Measurements from ENCODE around the gene TM4SF18.
"Not testable (repeated sequence)": the region's sequence is repeated elsewhere in the genome, so short reads cannot be mapped to it uniquely, and the experiment has no call there.

The TM4SF18 gene, protein sequence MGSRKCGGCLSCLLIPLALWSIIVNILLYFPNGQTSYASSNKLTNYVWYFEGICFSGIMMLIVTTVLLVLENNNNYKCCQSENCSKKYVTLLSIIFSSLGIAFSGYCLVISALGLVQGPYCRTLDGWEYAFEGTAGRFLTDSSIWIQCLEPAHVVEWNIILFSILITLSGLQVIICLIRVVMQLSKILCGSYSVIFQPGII

DNA sequence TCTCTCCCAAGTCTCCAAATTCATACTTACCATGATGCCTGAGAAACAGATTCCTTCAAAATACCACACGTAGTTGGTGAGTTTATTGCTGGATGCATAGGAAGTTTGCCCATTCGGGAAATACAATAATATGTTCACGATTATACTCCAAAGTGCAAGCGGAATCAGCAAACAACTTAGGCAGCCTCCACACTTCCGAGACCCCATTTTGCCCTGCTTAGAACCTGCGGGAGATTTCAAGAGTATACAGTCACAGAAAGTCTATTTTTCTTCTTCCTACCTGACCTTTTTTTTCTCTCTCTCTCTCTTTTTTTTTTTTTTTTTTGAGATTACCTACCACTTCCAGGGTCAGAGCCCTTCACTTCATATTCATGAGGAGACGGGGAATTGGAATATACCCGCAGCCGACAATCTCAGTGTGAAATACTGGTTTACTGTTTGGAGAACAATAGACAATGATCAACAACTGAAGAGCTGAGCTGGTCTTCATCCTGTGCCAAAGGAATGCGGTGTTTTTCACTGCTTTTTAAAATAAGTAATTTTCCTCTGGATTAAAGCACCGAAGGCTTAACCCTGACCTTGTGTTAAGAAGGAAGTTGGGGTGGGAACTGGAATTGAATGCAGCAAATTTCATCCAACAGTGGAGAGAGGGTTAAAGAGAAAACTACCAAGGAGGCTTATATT lies at the start of gene TM4SF18:
TM4SF18 (minus strand) TSS at position 461 of the 684 bp plus-strand sequence; CDS start at position 207, 254 bp downstream.
- no peak for DNase-seq

- DNase-seq, result no peak
Observed at GRCh38 chr3:149382518-149382917, 49.1 kb upstream of the TM4SF18 start.

DNA sequence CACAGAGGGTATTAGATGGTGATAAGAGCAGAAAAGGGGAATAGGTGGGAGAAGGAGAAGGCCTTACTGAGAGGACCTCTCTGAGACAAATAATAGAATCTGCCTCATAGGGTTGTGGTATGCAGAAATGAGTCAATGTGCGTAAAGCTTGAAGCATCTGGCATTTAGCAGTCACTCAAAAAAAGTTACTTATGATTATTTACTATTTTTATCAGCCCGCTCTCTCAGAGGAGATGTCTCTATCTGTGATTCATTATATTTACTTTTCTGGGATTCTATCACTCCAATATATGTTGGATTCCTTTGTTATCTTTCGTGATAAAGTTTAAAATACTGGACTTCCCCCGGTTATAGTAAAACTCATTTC lies 48.6 kb upstream of the TM4SF18 start:
- DNase-seq, result no peak

- no peak for DNase-seq
Observed at GRCh38 chr3:149381173-149382100, 48.0 kb upstream of the TM4SF18 start.

DNA sequence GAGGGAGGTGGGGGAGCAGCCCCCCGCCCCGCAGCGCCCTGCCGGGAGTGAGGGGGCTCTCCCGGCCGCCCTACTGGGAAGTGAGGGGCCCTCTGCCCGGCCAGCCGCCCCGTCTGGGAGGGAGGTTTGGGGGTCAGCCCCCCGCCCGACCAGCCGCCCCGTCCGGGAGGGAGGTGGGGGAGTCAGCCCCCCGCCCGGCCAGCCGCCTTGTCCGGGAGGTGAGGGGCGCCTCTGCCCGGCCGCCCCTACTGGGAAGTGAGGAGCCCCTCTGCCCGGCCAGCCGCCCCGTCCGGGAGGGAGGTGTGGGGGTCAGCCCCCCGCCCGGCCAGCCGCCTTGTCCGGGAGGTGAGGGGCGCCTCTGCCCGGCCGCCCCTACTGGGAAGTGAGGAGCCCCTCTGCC lies 46.8 kb upstream of the TM4SF18 start:
- DNase-seq, result not testable (repeated sequence)

DNA sequence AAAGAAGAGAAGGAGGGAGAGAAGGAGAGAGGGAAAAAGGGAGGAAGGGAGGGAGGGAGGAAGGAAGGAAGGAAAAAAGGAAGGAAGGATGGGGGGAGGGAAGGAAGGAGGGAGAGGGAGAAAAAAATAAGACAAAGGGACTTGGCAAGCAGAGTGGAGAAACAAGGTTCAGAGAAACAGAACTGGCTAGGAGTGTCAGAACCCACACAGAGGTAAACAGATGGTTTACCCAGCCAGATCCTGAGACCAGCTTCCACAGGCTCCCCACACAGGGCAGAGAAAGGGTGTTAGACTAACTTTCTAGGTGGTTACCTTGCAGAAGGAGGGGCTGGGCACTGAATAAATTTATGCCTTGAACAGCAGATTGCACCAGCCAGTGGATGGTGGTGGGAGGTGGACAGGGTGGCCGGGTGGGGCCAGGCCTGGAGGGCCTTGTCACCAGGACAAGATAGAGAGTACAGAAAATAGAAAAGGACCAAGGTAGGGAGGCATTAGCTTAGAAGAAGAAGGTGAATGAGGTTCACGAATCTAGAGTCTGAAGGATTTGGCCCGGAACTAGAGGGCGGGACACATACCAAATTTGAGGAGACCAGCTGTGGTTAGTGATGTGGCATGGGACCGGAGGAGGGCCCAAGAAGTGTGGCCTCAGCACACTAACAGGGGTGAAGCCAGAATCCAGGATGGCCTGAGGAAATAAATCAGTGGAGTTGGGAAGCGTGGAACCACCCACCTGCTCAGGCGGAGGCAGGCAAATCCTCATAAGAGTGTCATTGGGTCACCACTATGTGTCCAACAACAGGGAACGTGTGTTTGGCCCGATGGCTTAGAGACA lies 45.3 kb upstream of the TM4SF18 start:
- DNase-seq, result no peak

- DNase-seq, result peak; percentile 23
Observed at GRCh38 chr3:149377408-149378364, 44.2 kb upstream of the TM4SF18 start, which contains the start of gene TM4SF1. TSS of gene TM4SF1 (minus strand) at chr3:149377649. CDS start at chr3:149377547, 102 bp downstream.

- no peak for DNase-seq
Observed at GRCh38 chr3:149376718-149377407, 43.4 kb upstream of the TM4SF18 start.

- no peak for DNase-seq
Observed at GRCh38 chr3:149375501-149376196, 42.2 kb upstream of the TM4SF18 start.

- no peak for DNase-seq
Observed at GRCh38 chr3:149374793-149375500, 41.5 kb upstream of the TM4SF18 start.

DNA sequence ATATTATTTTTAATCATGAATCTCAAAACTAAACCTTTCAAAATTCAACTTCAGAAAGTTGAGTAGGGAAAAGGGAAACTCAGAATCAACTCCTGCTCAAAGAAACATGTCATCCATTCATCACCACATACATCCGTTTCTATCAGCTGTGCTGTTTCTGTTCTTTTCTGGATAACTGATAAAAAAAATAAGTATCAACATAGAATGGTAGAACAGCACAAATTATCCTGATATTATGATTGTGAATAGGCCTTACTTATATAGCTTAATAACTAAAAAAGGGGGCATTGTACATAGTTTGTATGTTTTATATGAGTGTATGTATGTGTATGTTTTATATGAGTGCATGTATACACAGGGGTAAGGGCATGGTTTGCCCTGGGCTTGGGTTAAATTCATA lies 41.0 kb upstream of the TM4SF18 start:
- DNase-seq, result no peak

DNA sequence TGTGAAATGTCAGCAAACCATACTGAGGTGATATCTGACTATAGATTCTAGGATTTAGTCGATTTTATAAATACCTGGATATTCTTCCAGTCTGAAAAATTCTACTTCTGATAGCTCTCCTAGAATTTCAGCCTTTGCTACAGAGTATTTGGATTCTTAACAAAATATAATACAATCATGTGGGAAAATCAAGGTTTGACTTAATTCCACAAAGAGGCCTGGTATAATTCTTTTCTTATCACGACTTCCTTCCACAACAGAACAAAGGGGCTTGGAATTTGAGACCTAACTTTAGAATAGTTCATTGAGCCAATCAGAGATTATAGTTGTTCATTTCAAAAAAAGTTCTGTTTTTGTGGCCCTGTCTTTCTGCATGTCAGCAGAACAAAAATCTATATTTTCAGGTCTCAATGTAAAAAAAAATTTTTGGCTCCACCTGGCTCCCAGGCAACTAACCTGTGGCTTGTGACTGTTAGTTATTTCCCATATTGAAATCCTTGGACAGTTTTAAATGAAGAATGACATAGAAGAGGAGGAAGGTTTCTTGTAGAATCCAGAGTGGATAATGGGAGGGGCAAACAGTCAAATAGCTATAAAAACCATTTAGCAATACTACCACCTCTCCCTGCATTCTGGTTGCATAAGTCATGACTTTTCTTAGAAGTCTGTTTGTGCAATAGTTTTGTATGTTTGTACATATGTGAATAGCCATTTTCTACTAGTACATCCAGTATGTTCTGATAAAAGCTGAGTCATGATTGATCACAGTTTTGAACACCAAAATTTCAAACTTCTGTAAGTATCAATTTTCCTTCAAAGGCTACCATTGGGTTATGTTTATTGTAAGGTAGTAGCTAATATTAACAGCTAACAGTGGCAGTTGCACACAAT lies 40.0 kb upstream of the TM4SF18 start:
- no peak for DNase-seq

DNA sequence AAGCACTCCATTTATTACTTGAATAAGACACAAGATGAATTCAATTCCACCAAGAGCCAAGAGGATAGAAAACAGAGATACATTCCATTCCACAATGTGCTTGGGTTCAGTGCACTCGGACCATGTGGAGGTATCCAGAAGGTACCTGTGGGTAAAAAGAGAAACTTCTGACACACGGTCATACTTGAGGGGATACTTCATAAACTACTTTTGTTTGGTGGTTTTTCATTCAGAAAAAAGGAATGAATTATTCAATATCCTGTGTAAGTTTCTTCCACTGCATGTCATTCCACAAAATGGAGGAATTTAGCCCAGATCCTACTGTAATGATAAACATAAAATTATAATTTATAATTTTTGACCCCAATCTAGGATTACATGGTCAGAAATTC lies 38.3 kb upstream of the TM4SF18 start:
- DNase-seq, result no peak

DNA sequence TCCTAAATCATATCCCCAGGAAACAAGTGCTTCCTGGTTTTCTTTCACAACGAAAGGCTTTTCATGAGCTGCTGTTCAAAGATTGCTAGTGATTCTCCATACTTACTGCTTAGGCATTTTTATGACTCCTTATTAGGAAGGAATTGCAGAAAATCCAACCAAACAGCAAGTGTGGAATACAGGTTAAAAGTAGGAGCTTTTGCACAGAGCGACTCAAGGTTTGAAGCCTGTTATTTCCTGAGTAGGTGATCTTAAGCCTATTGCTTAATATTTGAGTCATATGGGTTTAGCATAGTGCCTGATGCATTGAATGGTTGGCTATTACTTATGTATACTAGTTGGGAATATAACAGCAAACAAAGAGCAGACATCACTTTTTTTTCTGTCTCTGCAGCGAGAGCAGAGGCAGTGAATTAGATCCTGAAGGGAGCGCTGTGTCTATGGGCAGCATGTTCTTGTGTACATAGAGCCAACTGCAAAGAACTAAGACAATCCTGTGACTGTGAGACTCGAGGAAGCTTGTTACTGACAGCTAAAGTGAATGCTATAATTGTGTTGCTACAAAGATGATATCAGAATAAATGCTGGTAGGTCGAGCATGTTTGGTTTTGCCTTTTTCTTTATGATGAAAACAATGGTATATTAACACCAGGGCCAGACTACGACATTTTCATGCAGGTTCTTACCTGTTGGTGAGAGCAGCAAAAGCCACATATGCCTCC lies 37.7 kb upstream of the TM4SF18 start:
- DNase-seq, result peak; percentile 24

- DNase-seq, result peak; percentile 24
Observed at GRCh38 chr3:149369991-149370866, 36.8 kb upstream of the TM4SF18 start.

GRCh38 chr3:149368674-149369497 lies 35.5 kb upstream of the TM4SF18 start:
- peak; percentile 73 for DNase-seq
